GM12872 (cell line): ENCODE measurements around the gene VASN.
A peak's percentile ranks its signal among the peaks of the same experiment; 100 is the strongest.

Experiments
- TF ChIP-seq, protein P1 (sequence below): IDR thresholded peaks from 3 replicates; pipeline ENCODE4 v1.5.1; 2011; ENCODE audit warnings: low read depth, mild to moderate bottlenecking, low read length, moderate library complexity; ENCODE audit not compliant: insufficient read depth

Gene VASN

DNA sequence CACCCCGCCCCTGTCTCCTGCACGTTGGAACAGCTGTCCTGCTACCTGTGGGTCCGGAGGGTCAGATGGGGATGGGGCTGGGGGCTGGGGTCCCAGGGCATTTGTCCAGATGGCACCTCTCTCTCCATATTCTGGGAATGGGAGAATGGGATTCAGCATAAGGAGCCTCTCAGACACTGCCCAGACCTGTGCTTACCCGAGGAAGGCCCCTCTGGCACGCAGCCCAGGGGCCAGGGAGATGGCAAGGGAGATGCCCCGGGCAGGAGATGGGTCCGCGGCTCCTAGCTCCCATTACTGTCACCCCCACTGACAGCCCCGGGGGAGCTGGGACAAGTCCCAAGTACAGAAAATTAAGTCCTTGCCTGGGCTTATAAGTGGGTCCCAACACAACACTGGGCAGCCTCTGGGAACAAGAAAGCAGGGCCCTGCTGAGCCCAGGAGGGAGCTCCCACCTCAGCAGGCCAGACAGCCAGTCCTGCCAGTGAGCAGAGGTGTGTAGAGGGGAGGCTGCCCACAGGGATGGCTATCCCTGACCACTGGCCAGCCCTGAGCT lies 1.8 kb downstream of the VASN start:
- TF ChIP-seq, protein P1, sequence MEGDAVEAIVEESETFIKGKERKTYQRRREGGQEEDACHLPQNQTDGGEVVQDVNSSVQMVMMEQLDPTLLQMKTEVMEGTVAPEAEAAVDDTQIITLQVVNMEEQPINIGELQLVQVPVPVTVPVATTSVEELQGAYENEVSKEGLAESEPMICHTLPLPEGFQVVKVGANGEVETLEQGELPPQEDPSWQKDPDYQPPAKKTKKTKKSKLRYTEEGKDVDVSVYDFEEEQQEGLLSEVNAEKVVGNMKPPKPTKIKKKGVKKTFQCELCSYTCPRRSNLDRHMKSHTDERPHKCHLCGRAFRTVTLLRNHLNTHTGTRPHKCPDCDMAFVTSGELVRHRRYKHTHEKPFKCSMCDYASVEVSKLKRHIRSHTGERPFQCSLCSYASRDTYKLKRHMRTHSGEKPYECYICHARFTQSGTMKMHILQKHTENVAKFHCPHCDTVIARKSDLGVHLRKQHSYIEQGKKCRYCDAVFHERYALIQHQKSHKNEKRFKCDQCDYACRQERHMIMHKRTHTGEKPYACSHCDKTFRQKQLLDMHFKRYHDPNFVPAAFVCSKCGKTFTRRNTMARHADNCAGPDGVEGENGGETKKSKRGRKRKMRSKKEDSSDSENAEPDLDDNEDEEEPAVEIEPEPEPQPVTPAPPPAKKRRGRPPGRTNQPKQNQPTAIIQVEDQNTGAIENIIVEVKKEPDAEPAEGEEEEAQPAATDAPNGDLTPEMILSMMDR: no peak

- TF ChIP-seq, protein P1: no peak
Measured at GRCh38 chr16:4373909-4374742, 2.5 kb downstream of the VASN start.

GRCh38 chr16:4375717-4376116 lies 4.1 kb downstream of the VASN start:
- TF ChIP-seq, protein P1: no peak

- TF ChIP-seq, protein P1: no peak
Measured at GRCh38 chr16:4376126-4376892, 4.7 kb downstream of the VASN start.

DNA sequence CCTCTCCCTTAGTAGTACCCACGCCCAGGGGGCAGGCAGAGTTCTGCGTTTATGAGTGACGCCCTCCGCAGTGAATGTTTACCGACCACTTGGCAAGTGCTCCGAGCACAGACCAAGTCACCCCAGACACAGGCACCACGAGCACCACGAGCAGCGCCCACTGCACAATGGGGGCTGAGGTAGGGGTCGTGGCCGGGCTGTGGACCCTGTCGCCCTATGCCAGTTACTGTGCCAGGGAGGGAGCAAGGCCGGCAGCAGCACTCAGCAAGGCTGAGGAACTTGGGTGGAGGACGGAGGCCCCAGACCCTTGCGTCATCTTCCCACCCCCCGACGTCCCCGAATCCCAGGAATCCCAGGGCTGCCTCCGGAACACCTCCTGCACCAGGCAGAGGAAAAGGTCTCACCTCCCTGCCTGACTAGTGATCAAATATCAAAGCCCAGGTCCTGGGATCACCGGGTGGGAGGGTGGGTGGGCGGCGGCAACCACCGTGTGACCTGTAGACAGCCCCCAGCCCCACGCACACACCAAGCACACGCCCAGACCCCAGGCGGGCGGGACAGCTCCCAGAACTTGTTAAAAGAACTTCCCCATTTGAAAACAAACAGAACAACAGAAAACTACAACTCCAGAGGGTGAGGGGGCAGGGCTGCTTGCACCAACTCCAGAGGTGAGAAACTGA lies 5.4 kb downstream of the VASN start:
- TF ChIP-seq, protein P1: no peak

DNA sequence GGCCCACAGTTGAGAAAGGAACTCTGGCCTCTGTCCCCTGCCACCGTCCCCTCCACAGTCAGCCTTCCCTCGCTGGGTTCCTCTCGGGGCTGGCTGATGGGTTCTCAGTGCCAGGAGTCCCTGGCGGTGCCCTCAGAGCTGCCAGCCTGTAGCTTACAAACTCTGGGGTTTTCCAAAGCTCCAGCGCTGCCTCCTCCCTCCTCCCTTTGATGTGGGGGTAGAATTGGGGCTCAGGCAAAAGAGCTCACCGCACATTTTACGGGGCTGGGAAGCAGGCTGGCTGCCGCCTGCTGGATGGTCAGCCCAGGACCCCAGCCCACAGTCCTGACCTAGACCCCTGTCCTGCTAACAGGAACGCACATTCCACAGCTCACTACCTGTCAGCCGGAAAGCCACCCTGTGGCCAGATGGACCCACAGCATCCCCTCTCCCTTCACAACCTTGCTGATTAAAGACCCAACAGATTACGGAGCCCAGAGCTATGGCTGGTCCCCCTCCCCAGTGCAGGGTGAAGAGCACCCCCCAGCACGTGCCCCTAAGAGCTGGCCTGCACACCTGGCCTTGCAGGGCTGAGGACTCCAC lies 6.0 kb downstream of the VASN start:
- TF ChIP-seq, protein P1: peak; percentile 16; the same call in 1 of the 3 replicates
